Measurements from ENCODE around the gene CRYGS.
A peak's percentile ranks its signal among the peaks of the same experiment; 100 is the strongest.
"Not testable (repeated sequence)": the region's sequence is repeated elsewhere in the genome, so short reads cannot be mapped to it uniquely, and the experiment has no call there.

CRYGS gene

DNA sequence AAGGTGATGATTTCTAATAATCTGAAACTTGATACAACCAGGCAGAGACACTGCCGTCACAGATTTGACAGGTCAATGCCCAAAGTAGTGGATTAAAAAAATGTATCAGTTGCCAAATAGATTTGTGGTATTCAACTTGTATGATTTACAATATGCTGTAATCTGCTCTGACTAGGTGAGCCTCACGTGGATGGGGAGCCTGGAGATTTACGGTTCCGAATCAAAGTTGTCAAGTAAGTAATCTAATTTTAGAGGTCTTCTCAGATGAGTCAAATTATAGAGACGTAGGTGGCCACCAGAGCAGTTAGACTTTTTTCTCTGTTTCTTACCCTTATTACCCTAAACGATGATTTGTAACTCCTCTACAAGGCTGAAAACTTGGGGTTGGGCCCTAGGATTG lies 38.4 kb upstream of the CRYGS start:
- Histone ChIP-seq H3K4me1 (ENCODE audit: control insufficient read depth in 2 of 2, insufficient read depth in 2 of 2, low read length in 2 of 2) (no peaks in the 10 kb centered on the region), H3K9ac (ENCODE audit: low read depth in 1 of 2, low read length in 2 of 2) (no peak overlapping the region), H3K36me3 (ENCODE audit: control insufficient read depth in 2 of 2, insufficient read depth in 2 of 2, low read length in 2 of 2) (peaks cover 60 to 80% of the 10 kb centered on the region in 2 donors), H3K4me3 (ENCODE audit: low read length in 2 of 2) (no peak overlapping the region), H3K27me3 (ENCODE audit: control insufficient read depth in 2 of 2, insufficient read depth in 2 of 2, low read length in 2 of 2) (no peaks in the 10 kb centered on the region), H3K27ac (ENCODE audit: low read depth in 2 of 2, low read length in 2 of 2) (no peak overlapping the region), H3K9me3 (ENCODE audit: control insufficient read depth in 2 of 2, low read length in 2 of 2) (no peaks in the 10 kb centered on the region)

DNA sequence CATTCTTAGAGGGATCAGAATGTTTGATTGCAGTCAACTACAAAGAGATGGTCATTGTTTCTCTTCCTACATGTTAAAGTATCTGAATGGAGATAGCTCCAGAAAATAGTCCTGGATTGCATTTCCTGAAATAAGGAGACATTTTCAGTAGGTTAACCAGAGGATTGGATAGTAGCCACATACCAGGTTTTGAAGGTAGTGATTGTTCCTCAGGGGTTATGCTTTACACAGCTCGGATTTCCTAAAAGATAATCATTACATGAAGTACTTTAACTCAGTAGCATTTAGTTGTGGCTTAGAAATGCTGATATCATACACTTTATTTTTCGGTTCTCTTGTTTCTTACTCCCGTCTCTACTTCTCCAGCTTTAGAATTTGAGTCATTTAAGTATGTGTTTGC lies 36.6 kb upstream of the CRYGS start:
- Histone ChIP-seq H3K4me3 (ENCODE audit: low read length in 2 of 2) (no peak overlapping the region), H3K27ac (ENCODE audit: low read depth in 2 of 2, low read length in 2 of 2) (no peak overlapping the region), H3K9ac (ENCODE audit: low read depth in 1 of 2, low read length in 2 of 2) (no peak overlapping the region), H3K36me3 (ENCODE audit: control insufficient read depth in 2 of 2, insufficient read depth in 2 of 2, low read length in 2 of 2) (peaks cover 69 to 92% of the 10 kb centered on the region in 2 donors), H3K9me3 (ENCODE audit: control insufficient read depth in 2 of 2, low read length in 2 of 2) (no peaks in the 10 kb centered on the region), H3K27me3 (ENCODE audit: control insufficient read depth in 2 of 2, insufficient read depth in 2 of 2, low read length in 2 of 2) (no peaks in the 10 kb centered on the region), H3K4me1 (ENCODE audit: control insufficient read depth in 2 of 2, insufficient read depth in 2 of 2, low read length in 2 of 2) (no peaks in the 10 kb centered on the region)

DNA sequence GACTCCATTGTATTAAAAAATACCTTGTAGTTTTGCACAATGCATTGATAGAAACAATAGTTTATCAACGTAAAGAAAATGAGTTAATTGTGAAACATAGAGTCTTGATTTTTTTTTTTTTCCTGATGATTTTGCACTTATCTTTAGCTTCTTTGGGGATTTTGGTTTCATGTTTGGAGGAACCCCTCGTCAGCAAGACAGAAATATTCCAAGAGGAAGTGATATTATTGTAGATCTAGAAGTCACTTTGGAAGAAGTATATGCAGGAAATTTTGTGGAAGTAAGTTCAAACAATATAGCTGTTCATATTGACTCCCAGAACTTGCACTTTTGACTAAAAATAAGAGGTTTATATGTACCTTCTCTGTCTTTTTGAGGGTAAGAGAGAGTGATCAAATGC lies 33.3 kb upstream of the CRYGS start:
- H3K9ac ChIP-seq (ENCODE audit: low read depth in 1 of 2, low read length in 2 of 2), result no peak overlapping the region
- H3K9me3 ChIP-seq (ENCODE audit: control insufficient read depth in 2 of 2, low read length in 2 of 2), result no peaks in the 10 kb centered on the region
- H3K27ac ChIP-seq (ENCODE audit: low read depth in 2 of 2, low read length in 2 of 2), result no peak overlapping the region
- no peaks in the 10 kb centered on the region for H3K27me3 ChIP-seq (ENCODE audit: control insufficient read depth in 2 of 2, insufficient read depth in 2 of 2, low read length in 2 of 2)
- peaks cover 54 to 85% of the 10 kb centered on the region in 2 donors for H3K36me3 ChIP-seq (ENCODE audit: control insufficient read depth in 2 of 2, insufficient read depth in 2 of 2, low read length in 2 of 2)
- no peaks in the 10 kb centered on the region for H3K4me1 ChIP-seq (ENCODE audit: control insufficient read depth in 2 of 2, insufficient read depth in 2 of 2, low read length in 2 of 2)
- H3K4me3 ChIP-seq (ENCODE audit: low read length in 2 of 2), result no peak overlapping the region

DNA sequence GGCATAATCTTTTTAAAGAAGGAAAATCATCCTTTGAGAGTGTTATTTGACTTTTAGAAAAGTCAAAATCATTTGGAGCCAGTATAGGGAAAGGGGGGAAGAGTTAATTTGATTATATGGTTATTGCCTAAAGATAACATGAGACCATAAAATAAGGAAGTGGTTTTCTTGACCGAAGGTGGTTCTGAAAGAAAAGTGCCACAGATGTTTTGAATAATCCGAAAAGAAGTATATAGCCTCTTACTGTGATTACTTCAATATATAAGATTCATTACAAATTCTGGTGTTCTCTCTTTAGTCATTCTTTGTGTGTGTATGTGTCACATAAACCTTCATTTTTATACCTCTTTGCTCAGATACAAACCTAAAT lies 27.4 kb upstream of the CRYGS start:
- Histone ChIP-seq H3K9ac (ENCODE audit: low read depth in 1 of 2, low read length in 2 of 2) (peak overlapping the region; percentile 94 to 95), H3K4me1 (ENCODE audit: control insufficient read depth in 2 of 2, insufficient read depth in 2 of 2, low read length in 2 of 2) (peaks cover 20 to 23% of the 10 kb centered on the region in 2 donors), H3K9me3 (ENCODE audit: control insufficient read depth in 2 of 2, low read length in 2 of 2) (no peaks in the 10 kb centered on the region), H3K27ac (ENCODE audit: low read depth in 2 of 2, low read length in 2 of 2) (no peak overlapping the region), H3K27me3 (ENCODE audit: control insufficient read depth in 2 of 2, insufficient read depth in 2 of 2, low read length in 2 of 2) (no peaks in the 10 kb centered on the region), H3K36me3 (ENCODE audit: control insufficient read depth in 2 of 2, insufficient read depth in 2 of 2, low read length in 2 of 2) (peaks cover 21 to 35% of the 10 kb centered on the region in 2 donors), H3K4me3 (ENCODE audit: low read length in 2 of 2) (peak overlapping the region; percentile 98 to 99)

DNA sequence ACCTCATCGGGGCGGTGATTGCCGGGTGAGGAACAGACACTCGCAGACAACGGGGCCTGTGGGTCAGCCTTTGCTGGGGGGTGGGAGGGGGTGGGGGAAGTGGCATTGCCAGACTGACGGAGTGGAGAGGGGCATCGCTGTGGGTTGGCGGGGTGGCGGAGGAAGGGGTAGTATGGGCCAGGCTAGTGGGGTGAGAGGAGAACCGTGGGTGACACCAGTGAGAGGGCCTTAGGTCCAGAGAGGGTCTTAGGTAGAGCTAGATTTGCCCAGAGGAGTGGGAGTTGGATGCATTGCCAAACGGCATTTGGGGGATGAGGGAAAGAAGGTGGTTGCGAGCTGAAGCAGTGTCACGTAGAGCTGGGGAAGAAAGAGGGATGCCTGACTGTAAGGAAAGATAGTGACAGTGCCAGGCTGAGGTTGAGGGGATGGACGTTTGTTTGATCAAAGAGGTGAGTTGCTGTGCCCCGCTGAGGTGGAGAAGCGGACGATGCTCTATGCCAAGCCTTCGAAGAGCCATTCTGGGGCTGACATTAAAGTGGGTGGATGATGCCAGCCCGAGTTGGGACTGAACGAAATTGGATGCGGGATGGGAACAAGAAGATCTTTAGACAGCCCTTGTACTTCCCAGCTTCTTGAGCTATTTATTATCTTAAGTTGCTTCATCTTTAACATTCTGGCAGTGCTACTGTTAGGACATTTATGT lies 26.9 kb upstream of the CRYGS start:
- no peaks in the 10 kb centered on the region for H3K9me3 ChIP-seq (ENCODE audit: control insufficient read depth in 2 of 2, low read length in 2 of 2)
- peaks cover 17 to 29% of the 10 kb centered on the region in 2 donors for H3K36me3 ChIP-seq (ENCODE audit: control insufficient read depth in 2 of 2, insufficient read depth in 2 of 2, low read length in 2 of 2)
- peaks cover 23 to 24% of the 10 kb centered on the region in 2 donors for H3K4me1 ChIP-seq (ENCODE audit: control insufficient read depth in 2 of 2, insufficient read depth in 2 of 2, low read length in 2 of 2)
- peak overlapping the region; percentile 90 to 94 for H3K27ac ChIP-seq (ENCODE audit: low read depth in 2 of 2, low read length in 2 of 2)
- peak overlapping the region; percentile 98 to 99 for H3K4me3 ChIP-seq (ENCODE audit: low read length in 2 of 2)
- H3K9ac ChIP-seq (ENCODE audit: low read depth in 1 of 2, low read length in 2 of 2), result peak overlapping the region; percentile 94 to 95
- H3K27me3 ChIP-seq (ENCODE audit: control insufficient read depth in 2 of 2, insufficient read depth in 2 of 2, low read length in 2 of 2), result no peaks in the 10 kb centered on the region

DNA sequence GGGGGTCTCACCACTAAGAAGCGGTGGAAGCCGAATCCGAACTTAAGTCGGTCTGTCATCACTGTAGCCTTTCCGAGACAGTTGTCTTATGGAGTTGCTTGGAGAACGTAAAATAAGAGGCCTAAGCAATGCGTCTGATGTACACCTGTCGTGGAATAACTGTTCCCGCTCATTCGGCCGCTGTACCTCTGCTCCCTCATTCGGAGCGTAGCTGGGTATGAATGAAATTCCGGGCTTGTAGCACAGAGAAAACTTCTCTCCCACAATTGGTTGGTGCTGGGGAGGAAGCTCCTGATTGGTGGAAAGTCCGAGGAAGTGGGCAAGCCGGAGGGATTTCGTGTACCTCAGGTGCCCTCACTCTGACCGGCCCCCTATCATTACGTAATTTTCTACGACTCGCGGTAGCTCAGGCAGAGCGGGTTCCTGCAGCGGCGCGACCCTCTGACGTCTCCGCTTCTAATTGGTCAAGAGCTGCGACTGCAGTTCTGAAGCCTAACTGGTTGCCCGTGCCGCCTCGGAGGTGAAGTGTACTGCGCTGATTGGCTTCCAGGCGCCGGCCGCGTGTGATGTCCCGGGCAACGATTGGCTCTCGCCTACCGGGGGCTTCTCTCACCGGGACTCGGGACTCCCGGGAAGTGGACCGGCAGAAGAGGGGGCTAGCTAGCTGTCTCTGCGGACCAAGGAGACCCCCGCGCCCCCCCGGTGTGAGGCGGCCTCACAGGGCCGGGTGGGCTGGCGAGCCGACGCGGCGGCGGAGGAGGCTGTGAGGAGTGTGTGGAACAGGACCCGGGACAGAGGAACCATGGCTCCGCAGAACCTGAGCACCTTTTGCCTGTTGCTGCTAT lies 26.1 kb upstream of the CRYGS start, which contains the start of gene DNAJB11:
Gene DNAJB11 (plus strand): TSS at position 625 of the 845 bp plus-strand sequence. CDS start 178 bp downstream, at position 803.
- H3K27ac ChIP-seq (ENCODE audit: low read depth in 2 of 2, low read length in 2 of 2), result peak within 1 kb of the TSS; percentile 90 to 94
- H3K9ac ChIP-seq (ENCODE audit: low read depth in 1 of 2, low read length in 2 of 2), result peak within 1 kb of the TSS; percentile 94 to 95
- H3K4me1 ChIP-seq (ENCODE audit: control insufficient read depth in 2 of 2, insufficient read depth in 2 of 2, low read length in 2 of 2), result peaks cover 23 to 25% of the 10 kb centered on the region in 2 donors
- H3K4me3 ChIP-seq (ENCODE audit: low read length in 2 of 2), result peak within 1 kb of the TSS; percentile 98 to 99
- H3K9me3 ChIP-seq (ENCODE audit: control insufficient read depth in 2 of 2, low read length in 2 of 2), result no peaks in the 10 kb centered on the region
- H3K36me3 ChIP-seq (ENCODE audit: control insufficient read depth in 2 of 2, insufficient read depth in 2 of 2, low read length in 2 of 2), result peaks cover 11 to 22% of the 10 kb centered on the region in 2 donors
- H3K27me3 ChIP-seq (ENCODE audit: control insufficient read depth in 2 of 2, insufficient read depth in 2 of 2, low read length in 2 of 2), result no peaks in the 10 kb centered on the region

DNA sequence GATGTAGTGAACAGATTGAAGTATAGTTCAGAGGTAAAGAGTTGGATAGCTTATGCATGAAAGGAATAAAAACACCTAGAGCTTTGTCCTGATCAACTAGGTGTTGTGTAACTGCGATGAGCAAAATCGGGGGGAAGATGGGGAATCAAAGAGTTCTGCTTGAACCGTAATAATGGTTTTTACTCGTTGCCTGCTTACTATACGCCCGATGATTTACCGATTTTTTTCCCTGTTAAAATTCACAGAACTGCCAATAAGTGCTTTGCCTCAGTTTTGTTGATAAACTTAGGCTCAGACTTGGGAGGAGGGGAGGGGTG lies 25.6 kb upstream of the CRYGS start:
- Histone ChIP-seq H3K9ac (ENCODE audit: low read depth in 1 of 2, low read length in 2 of 2) (peak overlapping the region; percentile 42 to 63), H3K4me1 (ENCODE audit: control insufficient read depth in 2 of 2, insufficient read depth in 2 of 2, low read length in 2 of 2) (peaks cover 23 to 25% of the 10 kb centered on the region in 2 donors), H3K27me3 (ENCODE audit: control insufficient read depth in 2 of 2, insufficient read depth in 2 of 2, low read length in 2 of 2) (no peaks in the 10 kb centered on the region), H3K27ac (ENCODE audit: low read depth in 2 of 2, low read length in 2 of 2) (peak overlapping the region; percentile 59 to 76), H3K9me3 (ENCODE audit: control insufficient read depth in 2 of 2, low read length in 2 of 2) (no peaks in the 10 kb centered on the region), H3K36me3 (ENCODE audit: control insufficient read depth in 2 of 2, insufficient read depth in 2 of 2, low read length in 2 of 2) (peaks cover 8 to 16% of the 10 kb centered on the region in 2 donors), H3K4me3 (ENCODE audit: low read length in 2 of 2) (peak overlapping the region; percentile 82 to 98)

DNA sequence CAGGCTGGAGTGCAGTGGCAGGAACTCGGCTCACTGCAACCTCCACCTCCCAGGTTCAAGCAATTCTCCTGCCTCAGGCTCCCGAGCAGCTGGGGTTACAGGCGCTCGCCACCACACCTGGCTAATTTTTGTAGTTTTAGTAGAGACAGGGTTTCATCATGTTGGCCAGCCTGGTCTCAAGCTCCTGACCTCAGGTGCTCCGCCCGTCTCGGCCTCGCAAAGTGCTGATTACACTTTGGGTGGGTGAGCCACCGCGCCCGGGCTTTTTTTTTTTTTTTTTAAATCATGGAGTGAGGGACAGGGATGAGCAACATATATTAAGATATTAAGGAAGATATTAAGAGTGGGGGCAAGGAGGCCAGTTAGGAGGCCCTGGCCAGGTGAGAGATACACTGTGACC lies 25.2 kb upstream of the CRYGS start:
- H3K4me1 ChIP-seq (ENCODE audit: control insufficient read depth in 2 of 2, insufficient read depth in 2 of 2, low read length in 2 of 2), result peaks cover 23 to 25% of the 10 kb centered on the region in 2 donors
- peak overlapping the region; percentile 42 to 63 for H3K9ac ChIP-seq (ENCODE audit: low read depth in 1 of 2, low read length in 2 of 2)
- peaks cover 8 to 13% of the 10 kb centered on the region in 2 donors for H3K36me3 ChIP-seq (ENCODE audit: control insufficient read depth in 2 of 2, insufficient read depth in 2 of 2, low read length in 2 of 2)
- H3K27ac ChIP-seq (ENCODE audit: low read depth in 2 of 2, low read length in 2 of 2), result peak overlapping the region in 1 of 2 donors; percentile 76
- H3K9me3 ChIP-seq (ENCODE audit: control insufficient read depth in 2 of 2, low read length in 2 of 2); H3K27me3 ChIP-seq (ENCODE audit: control insufficient read depth in 2 of 2, insufficient read depth in 2 of 2, low read length in 2 of 2): not testable (repeated sequence)
- H3K4me3 ChIP-seq (ENCODE audit: low read length in 2 of 2), result peak overlapping the region; percentile 82 to 98

DNA sequence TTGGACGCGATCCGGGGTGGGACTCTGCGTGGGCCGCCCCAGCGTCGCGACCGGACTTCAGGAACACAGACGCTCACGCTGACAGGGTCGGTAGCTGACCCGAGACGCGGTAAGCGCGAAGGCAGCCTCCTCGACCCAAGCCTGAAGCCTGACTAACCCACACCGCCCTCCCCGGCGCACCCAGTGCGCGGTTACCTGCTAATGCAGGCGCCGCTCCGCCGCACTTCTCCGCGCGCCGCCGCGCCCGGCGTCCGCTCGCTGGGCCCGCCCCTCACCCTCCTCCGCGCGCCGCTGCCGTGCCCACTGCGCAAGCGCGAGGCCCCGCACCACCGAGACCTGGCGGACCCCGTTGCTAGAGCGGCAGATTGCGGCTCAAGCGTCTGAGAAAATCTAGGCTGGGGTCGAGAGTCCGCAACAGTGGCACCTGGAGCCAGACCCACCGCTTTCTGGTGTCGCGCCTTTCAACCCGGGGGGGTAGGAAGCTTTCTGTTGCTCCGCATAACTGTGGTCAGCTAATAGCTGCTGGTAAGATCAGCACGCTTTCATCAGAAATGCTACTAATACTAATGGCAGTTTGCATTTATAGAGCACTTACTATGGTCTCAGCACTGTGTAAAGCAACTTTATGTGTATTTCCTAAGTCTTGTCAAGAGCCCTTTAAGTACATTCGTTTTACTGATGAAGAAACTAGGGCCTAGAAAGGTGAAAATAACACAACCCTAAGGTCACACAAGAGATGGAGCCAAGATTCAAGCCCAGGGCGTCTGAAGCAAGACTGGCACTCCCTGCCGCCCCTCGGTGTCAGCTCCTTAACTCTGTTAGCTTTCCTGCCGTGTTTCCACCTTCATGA lies 23.1 kb upstream of the CRYGS start, which contains the start of gene TBCCD1:
Gene TBCCD1 (minus strand): TSS at position 268 of the 850 bp plus-strand sequence. CDS start 3,010 bp downstream, outside the sequence.
- H3K27me3 ChIP-seq (ENCODE audit: control insufficient read depth in 2 of 2, insufficient read depth in 2 of 2, low read length in 2 of 2), result no peaks in the 10 kb centered on the region
- peaks cover 23 to 25% of the 10 kb centered on the region in 2 donors for H3K4me1 ChIP-seq (ENCODE audit: control insufficient read depth in 2 of 2, insufficient read depth in 2 of 2, low read length in 2 of 2)
- peak within 1 kb of the TSS; percentile 97 to 98 for H3K27ac ChIP-seq (ENCODE audit: low read depth in 2 of 2, low read length in 2 of 2)
- no peaks in the 10 kb centered on the region for H3K9me3 ChIP-seq (ENCODE audit: control insufficient read depth in 2 of 2, low read length in 2 of 2)
- peak within 1 kb of the TSS; percentile 98 to 99 for H3K9ac ChIP-seq (ENCODE audit: low read depth in 1 of 2, low read length in 2 of 2)
- H3K36me3 ChIP-seq (ENCODE audit: control insufficient read depth in 2 of 2, insufficient read depth in 2 of 2, low read length in 2 of 2), result peaks cover 3 to 11% of the 10 kb centered on the region in 2 donors
- peak within 1 kb of the TSS; percentile 94 to 98 for H3K4me3 ChIP-seq (ENCODE audit: low read length in 2 of 2)

Data from mucosa of rectum (tissue), 2 donors.